NT2/D1 (cell line): ENCODE measurements around the gene SMIM1.
"Not testable (repeated sequence)": the region's sequence is repeated elsewhere in the genome, so short reads cannot be mapped to it uniquely, and the experiment has no call there.

Experiments
- DNase-seq: peaks from one replicate; pipeline ENCODE4 v3.0.0-alpha.2; 2011; ENCODE audit warnings: low read depth, low spot score
- H3K27me3 ChIP-seq: 2 replicates; pipeline ENCODE4 v1.6.0; 2011; ENCODE audit warnings: mild to moderate bottlenecking; ENCODE audit not compliant: insufficient read length, insufficient read depth
- H3K36me3 ChIP-seq: 2 replicates; pipeline ENCODE4 v1.6.1; 2011; ENCODE audit warnings: mild to moderate bottlenecking, low read length, mixed read lengths; ENCODE audit not compliant: insufficient read depth, insufficient read length
- H3K4me1 ChIP-seq: 2 replicates; pipeline ENCODE4 v1.5.1; 2011; ENCODE audit not compliant: insufficient read depth, insufficient read length
- H3K4me3 ChIP-seq: 2 replicates; pipeline ENCODE4 v1.5.1; 2011; ENCODE audit warnings: low read depth; ENCODE audit not compliant: insufficient read length
- H3K9ac ChIP-seq: 2 replicates; pipeline ENCODE4 v1.6.0; 2011; ENCODE audit warnings: low read depth; ENCODE audit not compliant: insufficient read length
- H3K9me3 ChIP-seq: 2 replicates; pipeline ENCODE4 v1.5.1; 2011; ENCODE audit warnings: mild to moderate bottlenecking, low read length; ENCODE audit not compliant: insufficient read depth
- SUZ12 ChIP-seq: IDR thresholded peaks from 2 replicates; pipeline ENCODE4 v1.6.1; 2011; ENCODE audit not compliant: insufficient read length, insufficient read depth; ENCODE audit errors: extremely low read depth
- YY1 ChIP-seq: IDR thresholded peaks from 2 replicates; pipeline ENCODE4 v1.6.1; 2011; ENCODE audit not compliant: insufficient read length, insufficient read depth
- ZNF274 ChIP-seq: IDR thresholded peaks from 2 replicates; pipeline ENCODE4 v1.6.1; 2011; ENCODE audit warnings: mild to moderate bottlenecking, low read depth, low read length

Gene SMIM1

GRCh38 chr1:3796215-3797061 is 23.9 kb downstream of the SMIM1 start, which contains the start of gene LRRC47:
TSS of gene LRRC47 (minus strand) at chr1:3796498. CDS start at chr1:3796476, 22 bp downstream.
- Histone ChIP-seq H3K9me3 (no peaks in the 10 kb centered on the region), H3K27me3 (peaks cover 8% of the 10 kb centered on the region), H3K9ac (peak within 1 kb of the TSS; percentile 93), H3K4me3 (peak within 1 kb of the TSS; percentile 89), H3K36me3 (peaks cover 10% of the 10 kb centered on the region), H3K4me1 (peaks cover 5% of the 10 kb centered on the region)
- peak; percentile 70 for DNase-seq
- no peak for TF ChIP-seq ZNF274
- peak; percentile 61 for TF ChIP-seq YY1

DNA sequence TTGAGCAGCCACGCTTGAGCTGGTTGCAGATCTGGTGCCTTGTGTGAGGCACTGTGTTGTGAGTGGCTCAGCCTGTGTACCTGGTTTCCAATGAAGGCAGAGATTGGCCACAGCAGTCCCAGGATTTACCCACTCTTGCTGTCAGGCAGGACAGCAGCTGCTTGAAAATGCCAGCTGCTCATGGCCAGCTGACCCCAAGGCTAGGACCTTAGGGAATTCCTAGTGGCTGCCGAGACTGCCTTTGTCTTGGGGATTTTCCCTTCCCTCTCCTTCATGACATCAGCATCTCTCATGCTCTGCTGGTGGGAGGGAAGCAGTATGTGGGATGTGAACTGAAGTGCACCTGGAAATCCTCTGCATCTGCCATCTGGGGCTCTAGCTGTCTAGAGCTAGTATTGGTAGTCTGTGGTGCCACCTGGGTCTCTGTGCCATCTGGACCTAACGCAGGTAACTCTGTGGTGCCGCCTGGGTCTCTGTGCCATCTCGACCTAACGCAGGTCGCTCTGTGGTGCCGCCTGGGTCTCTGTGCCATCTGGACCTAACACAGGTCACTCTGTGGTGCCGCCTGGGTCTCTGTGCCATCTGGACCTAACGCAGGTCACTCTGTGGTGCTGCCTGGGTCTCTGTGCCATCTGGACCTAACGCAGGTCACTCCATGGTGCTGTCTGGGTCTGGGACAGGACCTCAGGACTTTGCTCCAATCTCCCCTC is 27.6 kb downstream of the SMIM1 start:
- DNase-seq: no peak
- H3K9me3 ChIP-seq: no peaks in the 10 kb centered on the region
- H3K9ac ChIP-seq: no peak overlapping the region
- H3K36me3 ChIP-seq: no peaks in the 10 kb centered on the region
- H3K4me1 ChIP-seq: peaks cover 3% of the 10 kb centered on the region
- H3K27me3 ChIP-seq: peaks cover 8% of the 10 kb centered on the region
- no peak overlapping the region for H3K4me3 ChIP-seq
- TF ChIP-seq ZNF274: no peak
- TF ChIP-seq YY1: no peak
- TF ChIP-seq SUZ12: no peak

DNA sequence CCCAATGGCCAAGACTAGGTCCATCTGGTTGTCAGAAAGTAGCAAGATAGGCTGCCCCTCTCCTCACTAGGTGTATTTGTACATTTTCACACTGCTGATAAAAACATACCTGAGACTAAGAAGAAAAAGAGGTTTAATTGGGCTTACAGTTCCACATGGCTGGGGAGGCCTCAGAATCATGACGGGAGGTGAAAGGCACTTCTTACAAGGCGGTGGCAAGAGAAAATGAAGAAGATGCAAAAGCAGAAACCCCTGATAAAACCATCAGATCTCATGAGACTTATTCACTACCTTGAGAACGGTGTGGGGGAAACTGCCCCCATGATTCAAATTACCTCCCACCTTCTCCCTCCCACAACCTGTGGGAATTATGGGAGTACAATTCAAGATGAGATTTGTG is 28.2 kb downstream of the SMIM1 start:
- H3K4me3 ChIP-seq, H3K36me3 ChIP-seq, DNase-seq, H3K27me3 ChIP-seq, H3K4me1 ChIP-seq, H3K9me3 ChIP-seq, H3K9ac ChIP-seq: not testable (repeated sequence)

- H3K4me3 ChIP-seq: no peak overlapping the region
- peaks cover 15% of the 10 kb centered on the region for H3K9me3 ChIP-seq
- H3K27me3 ChIP-seq: peaks cover 8% of the 10 kb centered on the region
- H3K9ac ChIP-seq: no peak overlapping the region
- no peak for DNase-seq
- TF ChIP-seq SUZ12: no peak
- no peak for TF ChIP-seq ZNF274
- no peak for TF ChIP-seq YY1
- peaks cover 3% of the 10 kb centered on the region for H3K4me1 ChIP-seq
- no peaks in the 10 kb centered on the region for H3K36me3 ChIP-seq
These were observed 31.5 kb downstream of the SMIM1 start for GRCh38 chr1:3803905-3804626.

GRCh38 chr1:3804627-3804944 is 32.0 kb downstream of the SMIM1 start:
- not testable (repeated sequence) for H3K9ac ChIP-seq, DNase-seq

GRCh38 chr1:3805038-3805437 is 32.5 kb downstream of the SMIM1 start:
- no peak for DNase-seq
- TF ChIP-seq SUZ12 (no peak), ZNF274 (no peak), YY1 (no peak)
- no peak overlapping the region for H3K4me3 ChIP-seq

More at GRCh38 chr1:3804627-3804944, 32.0 kb downstream of the SMIM1 start:
- H3K36me3 ChIP-seq, H3K4me1 ChIP-seq, H3K4me3 ChIP-seq, H3K27me3 ChIP-seq: not testable (repeated sequence)
- H3K9me3 ChIP-seq: peaks cover 15% of the 10 kb centered on the region

GRCh38 chr1:3807769-3808168 is 35.2 kb downstream of the SMIM1 start:
- Histone ChIP-seq H3K4me3 (no peak overlapping the region), H3K9me3 (peaks cover 15% of the 10 kb centered on the region), H3K9ac (no peak overlapping the region), H3K36me3 (no peaks in the 10 kb centered on the region), H3K4me1 (no peaks in the 10 kb centered on the region), H3K27me3 (no peaks in the 10 kb centered on the region)
- DNase-seq: no peak
- TF ChIP-seq YY1 (no peak), SUZ12 (no peak), ZNF274 (no peak)

More at GRCh38 chr1:3805038-3805437, 32.5 kb downstream of the SMIM1 start:
- H3K4me1 ChIP-seq: peaks cover 3% of the 10 kb centered on the region
- H3K27me3 ChIP-seq: peaks cover 8% of the 10 kb centered on the region
- no peaks in the 10 kb centered on the region for H3K36me3 ChIP-seq
- H3K9ac ChIP-seq: no peak overlapping the region
- peaks cover 15% of the 10 kb centered on the region for H3K9me3 ChIP-seq
